NOMO-1 treated with dmso at 0.1 percent for 144 hours (cell line): ENCODE data around the gene WASF3.
"Not testable (repeated sequence)": the region's sequence is repeated elsewhere in the genome, so short reads cannot be mapped to it uniquely, and the experiment has no call there.

ENCODE experiments used
- DNase-seq: peaks from one replicate; lab custom pipeline; 2025; ENCODE audit not compliant: unreplicated experiment; lab: John Stamatoyannopoulos, UW

WASF3 gene

DNA sequence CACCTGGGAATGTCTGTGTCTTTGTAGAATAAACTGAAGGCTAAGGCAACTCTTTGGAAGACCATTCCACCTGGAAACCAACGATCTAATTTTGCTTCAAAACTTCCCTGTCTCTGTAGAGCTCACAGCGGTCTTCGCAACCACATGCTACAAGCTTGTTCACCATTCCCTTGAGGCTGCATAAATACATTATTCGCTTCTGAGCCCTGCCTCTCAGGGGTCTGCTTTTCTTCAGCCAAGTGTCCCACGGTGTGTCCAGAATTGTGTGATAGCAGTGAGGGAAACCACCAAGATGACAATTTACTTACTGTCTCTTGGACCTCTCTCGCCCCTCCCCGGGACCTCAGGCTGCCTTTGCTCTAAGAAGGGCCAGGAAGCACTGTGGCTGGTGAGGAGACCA lies 152.0 kb downstream of the WASF3 start:
- DNase-seq, result no peak

DNA sequence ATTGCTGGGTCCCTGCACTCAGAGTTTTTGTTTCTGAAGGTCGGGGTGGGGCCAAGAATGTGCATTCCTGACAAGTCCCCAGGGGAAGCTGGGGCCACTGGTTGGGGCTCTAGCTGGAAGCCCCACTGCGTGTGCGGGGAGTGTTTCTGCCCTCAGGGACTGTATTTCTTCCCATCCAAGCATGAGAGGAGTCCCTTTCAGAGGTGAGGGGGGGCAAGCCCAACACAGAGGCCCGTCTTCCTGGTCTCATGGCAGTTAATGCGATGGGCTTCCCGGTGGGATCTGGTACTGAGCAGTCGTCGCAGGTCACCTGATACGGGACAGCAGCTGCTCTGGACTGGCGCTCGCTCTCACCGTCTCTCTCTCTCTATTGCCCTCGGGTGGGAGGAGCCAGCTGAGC lies 152.7 kb downstream of the WASF3 start:
- no peak for DNase-seq

DNA sequence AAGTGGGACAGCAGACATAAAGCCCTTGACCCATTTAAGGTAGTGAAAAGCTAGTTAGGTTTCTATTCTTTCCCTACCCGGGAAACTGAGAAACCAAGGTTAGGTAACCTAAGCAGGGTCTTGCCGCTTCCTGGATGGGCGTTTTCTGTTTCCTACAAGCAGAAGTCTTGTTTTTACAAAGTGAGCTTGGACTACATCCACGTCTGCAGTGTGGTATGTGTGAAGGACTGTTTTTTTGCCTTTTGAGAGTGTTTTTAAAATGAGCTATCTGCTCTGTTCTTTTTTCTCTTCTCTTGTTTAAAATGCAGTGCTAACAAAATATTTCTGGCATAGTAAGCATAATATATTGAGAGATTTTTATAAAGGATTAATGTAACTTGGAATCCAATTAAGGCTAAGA lies 153.7 kb downstream of the WASF3 start:
- DNase-seq, result no peak

DNA sequence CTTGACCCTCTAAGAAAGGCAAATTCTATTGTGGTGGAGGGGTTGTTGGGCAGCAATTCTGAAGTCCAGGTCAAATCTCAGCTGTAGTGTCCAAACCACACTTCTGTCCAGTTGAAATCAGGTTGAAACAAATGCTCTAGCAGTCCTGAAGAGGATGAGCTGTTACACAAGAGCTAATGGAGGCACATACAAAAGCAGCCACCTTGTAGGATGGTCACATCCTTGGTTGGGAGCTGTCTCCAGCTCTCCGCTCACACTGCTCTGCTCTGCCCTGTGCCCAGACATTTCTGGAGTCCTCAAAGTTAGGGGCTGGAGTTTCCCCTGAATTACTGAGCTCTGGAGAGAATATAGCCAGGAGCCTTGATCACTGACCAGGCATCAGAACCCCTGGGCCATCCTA lies 155.9 kb downstream of the WASF3 start:
- DNase-seq, result no peak

DNA sequence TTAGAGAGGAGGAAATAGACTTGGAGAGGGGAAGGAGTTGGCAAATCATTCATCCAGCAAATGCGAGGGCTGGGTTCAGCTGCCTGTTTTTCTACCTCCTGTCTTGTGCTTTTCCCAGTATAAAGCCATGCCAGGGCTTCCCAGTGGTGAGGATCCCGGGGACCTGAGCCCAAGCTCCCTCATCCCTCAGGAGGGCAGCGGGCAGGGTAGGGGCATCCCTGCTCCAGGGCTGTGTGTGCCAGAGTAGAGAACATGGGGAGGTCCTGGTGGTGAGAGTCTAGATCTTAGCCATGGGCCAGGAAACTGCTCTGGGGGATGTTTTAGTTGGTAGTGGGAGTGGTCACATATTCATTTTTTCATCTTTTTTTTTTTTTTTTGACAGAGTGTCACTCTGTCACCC lies 159.5 kb downstream of the WASF3 start:
- DNase-seq, result no peak

DNA sequence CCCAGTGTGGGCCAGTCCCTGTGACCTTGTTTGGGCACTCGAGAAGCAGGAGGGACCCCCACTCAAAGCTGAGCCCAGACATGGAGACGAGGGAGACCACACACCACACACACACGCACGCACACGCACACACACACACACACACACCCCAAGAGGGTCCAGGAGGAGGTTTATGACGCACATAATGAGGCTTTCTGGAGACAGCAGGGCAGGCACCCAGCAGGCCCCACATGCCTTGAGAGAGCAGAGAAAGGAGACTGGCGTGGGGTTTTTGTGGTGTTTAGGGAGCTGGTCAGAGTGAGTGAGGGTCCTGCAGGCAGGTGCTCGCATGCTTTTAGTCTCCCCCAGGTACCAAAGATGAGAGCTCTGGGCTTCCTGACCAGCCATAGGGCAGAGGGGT lies 160.7 kb downstream of the WASF3 start:
- DNase-seq, result no peak

DNA sequence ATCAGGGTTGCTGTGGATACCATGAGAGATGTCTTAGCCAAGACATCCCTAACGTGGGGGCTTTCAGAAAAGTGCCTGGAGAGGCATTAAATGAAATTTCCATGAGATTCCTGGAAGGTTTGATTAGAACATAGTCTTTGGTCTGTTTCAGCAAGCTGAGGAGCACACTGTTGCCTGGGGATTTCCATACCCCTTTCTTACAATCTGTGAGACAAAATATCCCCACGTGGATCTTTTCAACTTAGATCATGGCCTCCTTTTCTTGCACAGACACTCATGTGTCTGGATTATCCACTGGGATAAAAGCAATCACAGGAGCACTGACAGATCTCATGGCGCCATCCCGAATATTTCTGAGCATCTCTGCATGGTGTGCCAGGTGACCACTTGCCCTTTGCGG lies 161.4 kb downstream of the WASF3 start:
- no peak for DNase-seq

DNA sequence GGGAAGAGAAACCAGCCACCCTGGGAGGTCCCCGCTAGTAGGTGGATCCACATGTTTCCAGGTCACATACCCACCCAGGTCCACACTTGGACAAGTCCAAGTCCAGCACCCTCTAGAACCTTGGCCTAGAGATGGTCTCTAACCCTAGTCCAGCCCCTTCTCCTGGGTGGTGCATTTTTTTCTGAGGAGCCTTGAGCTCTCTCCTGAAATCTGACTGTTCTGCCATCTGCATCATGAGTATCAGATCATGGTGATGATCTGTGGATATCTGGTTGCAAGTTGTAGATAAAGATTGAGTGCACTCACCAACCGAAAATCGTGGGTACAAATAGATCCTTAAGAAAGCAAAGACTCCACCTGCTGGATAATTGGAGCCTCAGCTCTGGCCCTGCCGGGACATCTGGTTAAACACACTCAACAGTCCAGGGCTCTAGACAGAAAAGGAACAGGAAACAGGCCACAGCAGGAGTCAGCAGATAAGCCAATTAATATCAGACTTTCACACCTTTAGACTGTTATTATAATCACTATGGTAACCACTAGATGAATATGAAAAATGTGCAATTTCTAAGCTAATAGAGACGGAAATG lies 162.0 kb downstream of the WASF3 start:
- peak; percentile 6 for DNase-seq

DNA sequence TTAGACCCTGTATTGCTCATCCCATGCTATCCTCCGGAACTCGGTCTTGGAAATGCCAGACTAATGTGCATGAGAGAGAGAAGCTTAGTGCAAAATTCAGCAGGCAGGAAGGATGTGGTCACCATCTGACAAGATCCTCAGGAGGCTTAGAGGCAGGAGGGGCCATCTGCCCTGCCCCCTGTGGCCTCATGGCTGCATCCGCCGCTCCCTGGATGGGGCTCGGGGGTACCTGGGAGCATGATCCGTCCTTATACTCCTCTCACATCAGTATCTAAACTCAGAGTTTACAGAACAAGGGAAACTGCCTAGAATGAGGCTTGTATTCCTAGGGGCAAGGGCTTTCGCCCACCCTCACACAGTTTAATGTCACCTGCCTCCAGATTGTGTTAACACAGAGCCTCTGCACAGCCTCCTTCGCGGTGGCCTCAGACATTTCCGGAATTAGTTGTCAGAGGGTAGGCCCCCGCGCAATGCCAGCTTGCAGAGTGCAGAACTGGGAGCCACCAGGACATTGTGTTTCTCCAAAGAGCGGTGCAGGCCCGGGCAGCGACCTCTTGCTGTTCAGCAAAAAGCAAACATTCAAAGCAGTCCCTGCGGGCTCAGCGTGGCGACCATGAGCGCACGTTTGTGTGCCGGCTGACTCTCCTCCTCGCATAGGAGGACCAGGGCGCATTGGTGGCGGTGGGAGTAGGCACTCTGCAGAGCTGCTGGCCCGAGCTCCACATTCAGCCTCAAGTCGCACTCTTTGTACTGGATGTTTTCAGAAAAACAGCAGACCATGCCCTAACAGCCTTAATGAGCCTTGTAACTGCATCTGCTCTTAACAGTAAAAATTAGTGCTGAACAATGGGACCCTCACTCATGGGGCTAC lies 164.0 kb downstream of the WASF3 start:
- DNase-seq, result peak; percentile 82

DNA sequence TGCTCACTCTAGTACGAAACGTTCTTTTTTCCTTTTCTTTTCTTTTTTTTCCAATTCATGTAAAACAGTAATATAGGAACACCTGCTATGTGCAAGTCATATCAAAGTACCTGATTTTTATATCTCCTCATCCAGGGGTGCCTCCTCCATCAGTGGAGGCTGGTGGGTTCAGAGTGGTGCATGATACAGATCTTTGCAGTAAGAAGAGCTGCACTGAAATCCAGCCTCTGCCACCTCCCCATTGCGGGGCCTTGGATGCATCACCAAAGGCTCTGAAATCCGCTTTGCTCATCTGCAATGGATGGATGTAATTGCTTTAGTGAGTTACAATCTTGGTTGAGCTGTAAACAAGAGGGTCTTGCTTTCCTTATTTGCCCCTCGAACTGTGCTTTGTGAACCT lies 164.8 kb downstream of the WASF3 start:
- no peak for DNase-seq

DNA sequence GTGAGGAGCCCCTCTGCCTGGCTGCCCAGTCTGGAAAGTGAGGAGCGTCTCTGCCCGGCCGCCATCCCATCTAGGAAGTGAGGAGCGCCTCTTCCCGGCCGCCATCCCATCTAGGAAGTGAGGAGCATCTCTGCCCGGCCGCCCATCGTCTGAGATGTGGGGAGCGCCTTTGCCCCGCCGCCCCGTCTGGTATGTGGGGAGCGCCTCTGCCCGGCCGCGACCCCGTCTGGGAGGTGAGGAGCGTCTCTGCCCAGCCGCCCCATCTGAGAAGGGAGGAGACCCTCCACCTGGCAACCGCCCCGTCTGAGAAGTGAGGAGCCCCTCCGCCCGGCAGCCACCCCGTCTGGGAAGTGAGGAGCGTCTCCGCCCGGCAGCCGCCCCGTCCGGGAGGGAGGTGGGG lies 166.1 kb downstream of the WASF3 start:
- not testable (repeated sequence) for DNase-seq

DNA sequence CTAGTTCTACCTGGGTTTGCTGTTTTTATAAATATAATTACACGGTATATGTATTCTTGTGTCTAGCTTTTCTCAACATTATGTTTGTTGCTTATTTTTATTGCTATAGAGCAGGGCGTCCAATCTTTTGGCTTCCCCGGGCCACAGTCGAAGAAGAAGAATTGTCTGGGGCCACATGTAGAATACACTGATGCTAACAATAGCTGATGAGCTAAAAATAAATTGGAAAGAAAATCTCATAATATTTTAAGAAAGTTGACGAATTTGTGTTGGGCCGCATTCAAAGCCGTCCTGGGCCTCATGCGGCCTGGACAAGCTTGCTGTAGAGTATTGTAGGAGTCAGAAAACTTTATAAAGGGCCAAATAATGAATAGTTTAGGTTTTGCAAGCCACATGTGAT lies 169.2 kb downstream of the WASF3 start:
- no peak for DNase-seq

DNA sequence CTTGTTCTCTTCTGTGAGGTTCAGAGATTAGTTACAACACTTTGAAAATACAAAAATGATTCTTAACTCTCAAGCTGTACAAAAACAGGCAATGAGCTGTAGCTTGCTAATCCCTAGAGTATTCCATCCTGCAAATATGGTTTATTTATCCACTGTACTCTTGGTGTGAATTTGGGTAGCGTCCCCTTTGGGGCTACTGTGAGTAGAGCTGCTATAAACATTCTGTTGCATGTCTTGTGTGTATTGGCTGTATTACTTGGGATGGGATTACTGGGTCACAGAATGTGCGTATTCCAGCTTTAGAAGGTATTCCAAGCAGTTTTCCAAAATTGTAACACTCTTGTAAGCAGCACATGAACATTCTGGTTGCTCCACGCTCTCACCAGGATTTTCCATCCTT lies 169.6 kb downstream of the WASF3 start:
- no peak for DNase-seq

DNA sequence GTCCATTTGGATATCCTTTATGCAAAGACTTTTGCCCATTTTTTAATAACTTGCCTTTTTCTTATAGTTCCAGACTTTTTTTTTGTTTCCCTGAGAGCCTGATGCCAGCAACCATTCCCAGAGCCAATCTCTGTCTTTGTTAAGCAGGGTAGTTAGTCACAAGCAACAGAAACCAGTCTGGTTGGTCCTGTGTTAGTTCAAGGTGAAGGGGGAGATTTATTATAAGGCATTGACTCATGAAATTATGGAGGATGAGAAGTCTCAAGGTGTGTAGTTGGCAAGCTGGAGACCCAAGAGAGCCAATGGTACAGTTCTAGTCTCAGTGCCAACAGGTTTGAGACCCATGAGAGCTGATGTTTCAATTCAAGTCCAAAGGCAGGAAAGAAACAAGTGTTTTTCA lies 170.2 kb downstream of the WASF3 start:
- no peak for DNase-seq

DNA sequence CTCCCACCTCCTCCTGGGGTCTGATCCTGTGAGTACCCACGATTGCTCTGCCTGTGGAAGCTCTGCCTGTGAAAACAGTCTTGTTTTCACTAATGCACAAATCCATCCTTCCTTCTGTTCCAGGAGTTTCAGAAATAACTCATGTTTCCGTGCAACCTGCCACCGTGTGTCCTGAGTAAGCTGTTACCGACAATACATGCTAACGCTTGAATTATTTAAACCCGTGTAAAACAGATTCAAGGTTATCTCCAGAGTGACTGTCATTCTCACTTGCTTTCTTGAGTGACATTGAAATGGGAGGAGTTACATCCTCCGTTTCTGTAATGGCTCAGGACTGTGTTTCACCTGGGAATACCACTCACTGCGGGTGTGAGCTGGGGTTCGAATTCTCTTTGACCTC lies 178.2 kb downstream of the WASF3 start:
- no peak for DNase-seq
